Limb (tissue), 2 donors: Measurements from ENCODE around the gene SPACA4.
"Not testable (repeated sequence)": the region's sequence is repeated elsewhere in the genome, so short reads cannot be mapped to it uniquely, and the experiment has no call there.

ENCODE experiments used
- DNase-seq, 2 donors: peaks; one replicate each; pipeline ENCODE4 v3.0.0-alpha.2; 2016; ENCODE audit errors: extremely low spot score in 2 of 2

SPACA4 gene, protein sequence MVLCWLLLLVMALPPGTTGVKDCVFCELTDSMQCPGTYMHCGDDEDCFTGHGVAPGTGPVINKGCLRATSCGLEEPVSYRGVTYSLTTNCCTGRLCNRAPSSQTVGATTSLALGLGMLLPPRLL

DNA sequence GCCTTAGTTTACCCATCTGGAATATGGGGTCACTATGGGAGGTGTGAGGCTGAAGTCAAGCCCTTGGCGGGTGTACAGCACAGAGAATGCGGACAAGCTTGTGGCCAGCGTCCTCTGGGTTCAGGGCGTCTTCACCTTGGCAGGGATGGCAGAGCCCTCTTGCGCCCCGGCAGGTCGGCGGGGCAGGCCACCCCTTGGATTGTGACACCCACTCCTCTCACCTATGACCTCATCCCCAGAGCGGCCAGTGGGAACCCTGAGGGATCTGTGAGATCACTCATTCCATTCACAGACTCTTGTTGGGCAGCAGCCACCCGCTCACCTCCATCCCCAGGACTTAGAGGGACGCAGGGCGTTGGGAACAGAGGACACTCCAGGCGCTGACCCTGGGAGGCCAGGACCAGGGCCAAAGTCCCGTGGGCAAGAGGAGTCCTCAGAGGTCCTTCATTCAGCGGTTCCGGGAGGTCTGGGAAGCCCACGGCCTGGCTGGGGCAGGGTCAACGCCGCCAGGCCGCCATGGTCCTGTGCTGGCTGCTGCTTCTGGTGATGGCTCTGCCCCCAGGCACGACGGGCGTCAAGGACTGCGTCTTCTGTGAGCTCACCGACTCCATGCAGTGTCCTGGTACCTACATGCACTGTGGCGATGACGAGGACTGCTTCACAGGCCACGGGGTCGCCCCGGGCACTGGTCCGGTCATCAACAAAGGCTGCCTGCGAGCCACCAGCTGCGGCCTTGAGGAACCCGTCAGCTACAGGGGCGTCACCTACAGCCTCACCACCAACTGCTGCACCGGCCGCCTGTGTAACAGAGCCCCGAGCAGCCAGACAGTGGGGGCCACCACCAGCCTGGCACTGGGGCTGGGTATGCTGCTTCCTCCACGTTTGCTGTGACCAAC, at the start of gene SPACA4:
TSS of gene SPACA4 (plus strand) at position 280 of the 896 bp plus-strand sequence. CDS start at position 517, 237 bp downstream.
- no peak for DNase-seq

DNA sequence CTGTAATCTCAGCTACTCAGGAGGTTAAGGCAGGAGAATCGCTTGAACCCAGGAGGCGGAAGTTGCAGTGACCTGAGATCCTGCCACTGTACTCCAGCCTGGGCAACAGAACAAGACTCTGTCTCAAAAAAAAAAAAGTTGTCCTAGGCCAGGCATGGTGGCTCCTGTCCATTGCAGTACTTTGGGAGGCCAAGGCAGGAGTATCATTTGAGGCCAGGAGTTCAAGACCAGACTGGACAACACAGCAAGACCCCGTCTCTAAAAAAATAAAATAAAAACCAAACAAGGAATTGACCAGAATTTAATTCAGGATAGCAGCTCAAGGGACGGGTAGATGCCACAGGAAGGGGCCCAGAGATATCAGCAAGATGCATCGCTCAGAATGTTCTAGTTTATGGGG, 49.7 kb upstream of the SPACA4 start:
- no peak for DNase-seq

DNA sequence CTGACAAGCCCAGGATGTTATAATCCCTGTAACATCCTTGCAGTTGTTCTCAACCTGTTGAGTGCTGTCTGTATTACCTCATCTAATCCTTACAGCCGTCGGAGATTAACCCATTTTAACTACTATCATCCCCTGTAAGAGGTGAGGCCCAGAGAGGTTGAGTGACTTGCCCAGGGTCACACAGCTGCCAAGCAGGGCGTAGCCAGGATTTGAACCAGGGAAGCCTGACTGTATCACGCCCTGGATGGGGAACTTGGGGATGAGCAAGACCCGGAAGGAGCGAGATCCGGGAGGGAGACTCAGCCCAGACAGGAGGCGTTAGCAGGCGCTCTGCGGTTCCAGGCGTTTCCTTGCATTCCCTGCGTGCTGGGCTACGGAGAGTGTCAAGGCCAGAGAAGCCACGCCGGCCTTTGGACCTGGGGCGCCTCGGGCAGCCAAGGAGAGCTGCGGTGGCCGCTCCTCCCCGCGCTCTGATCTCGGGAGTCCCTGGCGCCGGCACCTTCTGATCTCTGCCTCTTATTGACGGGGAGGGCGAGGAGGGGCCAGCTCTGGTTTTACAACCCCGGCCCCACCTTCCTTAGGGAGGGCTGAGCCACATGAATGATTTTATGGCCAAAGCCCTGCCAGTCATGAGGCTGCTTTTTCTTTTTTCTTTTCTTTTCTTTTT, 48.4 kb upstream of the SPACA4 start:
- DNase-seq = no peak

DNA sequence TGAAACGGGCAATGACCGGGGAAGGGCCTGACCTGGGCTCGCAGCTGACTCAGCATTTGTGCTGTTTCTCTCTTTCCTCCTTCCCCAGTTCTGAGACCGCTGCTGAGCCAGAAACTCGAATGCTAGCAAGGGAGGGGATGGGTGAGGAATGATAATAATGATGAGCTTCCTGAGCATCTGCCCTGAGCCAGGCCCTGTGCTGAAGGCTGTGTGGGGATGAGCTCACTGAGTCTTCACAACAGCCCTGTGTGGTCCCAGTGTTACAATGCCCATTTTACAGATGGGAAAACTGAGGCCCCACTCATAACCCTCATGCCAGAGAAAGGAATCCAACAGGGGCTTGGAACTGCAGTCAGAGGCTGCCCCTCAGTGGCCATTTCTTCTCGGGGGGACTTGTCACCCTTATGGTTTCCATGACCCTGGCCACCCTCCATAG, 46.4 kb upstream of the SPACA4 start:
- no peak for DNase-seq

DNA sequence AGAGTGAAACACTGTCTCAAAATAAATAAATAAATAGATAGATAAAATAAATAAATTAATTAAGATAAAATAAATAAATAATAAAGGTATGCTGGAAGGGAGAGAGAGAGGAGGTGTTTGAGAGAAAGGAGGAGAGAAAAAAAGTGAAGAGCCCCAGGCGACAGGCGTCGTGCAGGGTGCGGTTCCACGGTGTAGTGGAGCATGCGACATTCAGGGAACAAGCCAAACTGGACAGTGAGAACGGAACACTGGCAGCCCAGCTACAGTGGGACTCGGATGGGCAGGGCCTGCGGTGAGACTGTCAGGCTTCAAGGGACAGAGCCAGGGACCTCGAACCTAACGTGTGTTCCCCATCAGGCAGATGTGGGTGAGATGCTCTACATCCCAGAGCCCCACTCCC, 45.1 kb upstream of the SPACA4 start:
- DNase-seq = no peak

DNA sequence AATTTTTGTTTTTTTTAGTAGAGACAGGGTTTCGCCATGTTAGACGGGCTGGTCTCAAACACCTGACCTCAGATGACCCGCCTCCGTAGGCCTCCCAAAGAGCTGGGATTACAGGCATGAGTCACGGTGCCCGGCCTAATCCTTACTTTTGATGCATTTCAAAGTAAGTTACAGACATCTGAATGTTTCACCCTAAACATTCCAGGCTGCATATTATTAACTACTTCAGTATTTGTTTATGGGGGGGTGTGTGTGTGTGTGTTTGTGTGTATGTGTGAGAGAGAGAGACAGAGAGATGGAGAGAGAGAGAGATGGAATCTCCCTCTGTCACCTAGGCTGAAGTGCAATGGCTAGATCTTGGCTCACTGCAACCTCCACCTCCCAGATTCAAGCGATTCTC, 41.5 kb upstream of the SPACA4 start:
- no peak for DNase-seq

DNA sequence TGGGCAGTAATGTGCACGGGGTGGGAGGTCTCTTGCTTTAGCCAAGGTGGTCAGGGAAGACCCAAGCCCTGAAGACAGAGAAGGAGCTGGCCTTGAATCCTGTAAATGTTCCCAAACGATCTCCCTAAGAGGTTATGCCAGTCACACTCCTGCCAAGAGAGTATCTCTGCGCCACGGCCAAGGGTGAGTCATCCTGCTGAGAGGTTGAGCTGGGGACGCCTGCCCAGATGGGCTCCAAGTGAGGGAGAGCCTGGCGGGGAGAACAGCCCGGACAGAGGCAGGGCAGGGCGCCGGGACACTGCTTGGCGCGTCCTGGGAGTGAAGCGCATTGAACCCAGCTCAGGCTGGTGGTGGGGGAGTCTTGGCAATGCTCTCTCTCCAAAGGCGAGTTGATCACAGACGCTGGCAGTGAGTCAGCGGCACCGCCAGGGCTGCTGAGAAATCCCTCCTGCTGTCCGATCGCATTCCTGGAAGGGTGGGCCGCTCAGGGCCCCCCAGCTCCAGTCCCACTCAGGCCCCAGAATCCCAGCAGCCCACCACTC, 38.1 kb upstream of the SPACA4 start:
- peak in 1 of 2 donors; percentile 33 for DNase-seq

DNA sequence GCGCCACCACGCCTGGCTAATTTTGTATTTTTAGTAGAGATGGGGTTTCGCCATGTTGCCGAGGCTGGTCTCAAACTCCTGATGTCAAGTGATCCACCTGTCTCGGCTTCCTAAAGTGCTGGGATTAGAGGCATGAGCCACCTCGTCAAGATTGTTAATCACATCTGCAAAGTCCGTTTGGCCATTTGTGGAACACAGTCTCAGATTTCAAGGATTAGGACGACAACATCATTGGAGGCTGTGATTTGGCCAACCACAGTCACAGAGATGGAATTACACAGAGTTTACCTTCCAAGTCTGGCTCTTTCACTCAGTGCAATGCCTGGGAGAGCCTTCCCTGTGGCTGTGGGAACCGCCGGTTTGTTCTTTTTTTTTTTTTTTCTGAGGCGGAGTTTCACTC, 36.7 kb upstream of the SPACA4 start:
- no peak for DNase-seq

DNA sequence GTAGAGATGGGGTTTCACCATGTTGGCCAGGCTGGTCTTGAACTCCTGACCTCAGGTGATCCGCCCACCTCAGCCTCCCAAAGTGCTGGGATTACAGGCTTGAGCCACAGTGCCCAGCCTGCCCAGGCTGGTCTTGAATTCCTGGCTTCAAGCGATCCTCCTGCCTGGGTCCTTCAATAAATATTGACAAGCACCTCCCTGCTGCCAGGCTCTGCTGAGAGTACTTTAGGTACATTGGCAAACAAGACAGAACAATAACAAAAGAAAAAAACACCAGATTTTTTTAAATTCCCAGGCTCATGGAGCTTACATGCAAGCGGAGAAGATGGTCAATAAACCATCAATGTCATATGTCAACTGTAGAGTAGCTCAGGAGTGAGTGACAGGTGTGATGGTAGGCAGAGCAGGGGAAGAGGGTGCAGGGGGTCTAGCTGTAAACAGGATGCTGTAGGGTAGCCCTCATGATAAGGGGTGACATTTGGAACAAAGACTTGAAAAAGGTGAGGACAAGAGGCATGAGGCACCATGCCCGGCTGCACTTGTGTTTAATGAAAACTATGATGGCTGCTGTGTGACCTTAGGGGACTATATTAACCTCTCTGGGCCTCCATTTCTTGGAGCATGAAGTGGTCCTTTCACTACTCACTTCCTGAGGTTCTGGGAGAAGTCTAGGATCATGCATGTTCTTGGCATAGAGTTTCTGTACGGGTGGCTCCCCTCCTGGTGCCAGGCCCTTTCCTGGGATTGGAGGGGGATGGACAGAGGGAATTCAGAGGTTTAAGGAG, 35.0 kb upstream of the SPACA4 start:
- DNase-seq = no peak

DNA sequence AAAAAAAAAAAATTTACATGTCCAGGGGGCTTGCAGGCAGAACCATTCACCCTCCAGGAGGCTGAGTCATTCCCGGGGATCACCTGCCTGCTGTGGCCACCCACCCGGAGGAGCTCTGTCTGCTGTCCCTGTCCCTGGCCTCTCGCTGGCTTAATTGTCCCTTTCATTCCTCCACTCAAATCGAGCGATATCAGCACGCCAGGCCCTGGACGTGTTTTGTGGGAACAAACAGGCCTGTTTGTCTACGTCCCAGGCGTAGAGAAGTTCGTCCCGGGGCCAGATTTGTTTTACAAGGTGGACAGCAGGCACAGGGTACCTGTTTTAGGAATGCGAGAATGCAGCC, 33.4 kb upstream of the SPACA4 start:
- no peak for DNase-seq

DNA sequence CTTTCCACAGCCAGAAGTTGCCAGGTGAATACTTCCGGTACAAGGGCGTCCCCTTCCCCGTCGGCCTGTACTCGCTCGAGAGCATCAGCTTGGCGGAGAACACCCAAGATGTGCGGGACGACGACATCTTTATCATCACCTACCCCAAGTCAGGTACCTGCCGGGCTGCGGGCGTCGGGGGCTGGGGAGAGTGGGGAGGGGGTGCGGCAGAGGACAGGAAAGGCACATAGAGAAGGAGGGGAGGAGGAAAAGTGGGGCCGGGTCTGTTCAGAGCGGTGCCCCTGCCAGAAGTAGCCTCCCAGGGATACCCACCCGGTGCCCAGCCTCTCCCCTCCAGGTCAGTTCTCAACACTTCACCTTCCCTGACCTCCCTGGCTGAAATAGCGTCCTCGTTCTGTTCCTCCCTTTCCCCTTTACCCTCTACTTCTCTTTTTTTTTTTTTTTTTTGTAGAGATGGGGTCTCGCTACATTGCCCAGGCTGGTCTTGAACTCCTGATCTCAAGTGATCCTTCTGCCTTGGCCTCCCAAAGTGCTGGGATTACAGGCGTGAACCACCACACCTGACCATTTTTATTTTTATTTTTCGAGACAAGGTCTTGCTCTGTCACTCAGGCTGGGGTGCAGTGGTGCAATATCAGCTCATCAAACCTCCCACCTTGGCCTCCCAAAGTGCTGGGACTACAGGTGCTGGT, 30.5 kb upstream of the SPACA4 start:
- no peak for DNase-seq

DNA sequence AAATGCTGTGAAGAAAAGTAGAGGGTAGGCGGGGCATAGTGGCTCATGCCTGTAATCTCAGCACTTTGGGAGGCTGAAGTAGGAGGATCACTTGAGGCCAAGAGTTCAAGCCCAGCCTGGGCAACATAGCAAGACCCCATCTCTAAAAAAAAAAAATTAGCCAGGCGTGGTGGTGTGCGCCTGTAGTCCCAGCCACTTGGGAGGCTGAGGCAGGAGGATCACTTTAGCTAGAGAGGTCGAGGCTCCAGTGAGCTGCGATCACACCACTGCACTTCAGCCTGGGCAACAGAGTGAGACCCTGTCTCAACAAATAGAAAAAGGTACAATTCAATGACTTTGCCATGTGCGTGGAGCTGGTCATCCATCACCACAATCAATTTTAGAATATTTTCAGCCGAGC, 28.6 kb upstream of the SPACA4 start:
- not testable (repeated sequence) for DNase-seq

DNA sequence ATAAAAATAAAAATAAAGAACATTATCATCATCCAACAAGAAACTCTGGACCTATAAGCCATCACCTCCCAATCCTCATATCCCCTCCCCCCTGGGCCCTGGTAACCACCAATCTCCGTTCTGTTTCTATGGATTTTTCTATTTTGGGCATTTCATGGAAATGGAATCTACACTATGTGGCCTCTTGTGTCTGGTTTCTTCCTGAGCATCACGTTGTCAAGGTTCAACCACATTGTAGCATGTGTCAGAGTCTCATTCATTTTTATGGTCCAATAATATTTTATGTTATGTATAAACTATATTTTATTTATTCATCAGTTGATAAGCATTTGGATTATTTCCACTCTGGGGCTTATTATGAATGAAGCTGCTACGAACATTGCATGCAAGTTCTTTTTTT, 27.7 kb upstream of the SPACA4 start:
- no peak for DNase-seq

DNA sequence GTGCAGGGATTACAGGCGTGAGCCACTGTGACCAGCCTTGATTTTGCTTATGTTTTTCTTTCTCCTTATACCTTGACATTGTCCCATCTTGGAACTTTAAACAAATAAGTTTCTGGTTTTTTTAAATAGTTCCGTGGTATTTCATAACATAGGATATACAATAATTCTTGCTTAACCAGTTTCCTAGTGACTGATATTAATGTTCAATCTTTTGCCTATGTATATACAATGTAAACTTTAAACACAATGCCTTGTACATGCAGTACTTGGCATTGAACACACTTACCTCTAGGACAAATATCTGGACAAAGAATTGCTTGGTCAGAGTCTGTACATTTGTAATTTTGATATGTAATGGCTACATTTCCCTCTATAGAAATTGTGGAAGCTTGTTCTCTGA, 24.4 kb upstream of the SPACA4 start:
- DNase-seq = no peak

DNA sequence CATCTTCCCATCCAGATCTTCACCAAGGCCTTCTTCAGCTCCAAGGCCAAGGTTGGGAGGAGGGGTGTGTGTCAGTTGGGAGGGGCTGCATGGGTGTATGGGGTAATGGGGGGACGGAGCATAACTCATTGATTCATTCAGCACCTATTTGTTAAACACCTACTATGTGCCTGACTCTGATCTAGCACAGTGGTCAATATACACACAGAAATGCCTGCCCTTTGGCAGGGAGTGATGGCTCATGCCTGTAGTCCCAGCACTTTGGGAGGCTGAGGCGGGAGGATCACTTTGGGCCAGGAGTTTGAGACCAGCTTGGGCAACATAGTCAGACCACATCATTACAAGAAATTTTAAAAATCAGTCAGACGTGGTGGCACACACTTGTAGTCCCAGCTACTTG, 19.2 kb upstream of the SPACA4 start:
- DNase-seq = no peak

DNA sequence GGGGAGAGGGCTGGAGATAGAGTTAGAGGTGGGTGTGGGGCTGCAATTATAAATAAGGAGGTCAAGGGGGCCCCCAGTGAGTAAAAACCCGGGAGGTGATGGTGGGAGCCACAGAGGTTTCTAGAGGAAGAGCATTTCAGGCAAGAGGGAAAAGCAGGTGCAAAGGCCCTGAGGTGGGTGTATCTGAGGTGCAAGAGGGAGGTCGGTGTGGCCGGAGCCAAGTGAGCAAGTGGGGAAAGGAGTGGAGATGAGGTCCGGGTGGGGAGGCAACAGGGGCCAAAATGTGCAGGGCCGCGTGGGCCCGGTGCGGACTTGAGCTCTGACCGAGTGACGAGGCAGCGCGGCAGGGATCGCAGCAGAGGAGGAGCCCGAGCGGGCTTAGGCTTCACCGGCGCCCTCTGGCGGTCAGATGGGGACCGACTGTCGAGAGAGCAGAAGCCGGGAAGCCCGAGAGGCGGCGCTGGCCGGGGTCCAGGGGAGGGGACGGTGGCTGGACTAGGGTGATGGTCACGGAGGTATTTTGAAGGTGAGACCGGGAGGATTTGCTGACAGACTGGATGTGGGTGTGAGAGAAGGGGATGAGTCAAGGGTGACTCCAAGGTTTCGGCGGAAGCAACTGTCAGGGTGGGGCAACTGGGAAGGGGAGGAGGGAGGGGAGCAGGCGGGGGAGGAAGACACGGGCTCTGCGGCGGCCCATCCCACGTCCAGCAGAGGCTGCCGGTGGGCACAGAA, 17.7 kb upstream of the SPACA4 start:
- peak; percentile 73 to 89 for DNase-seq

DNA sequence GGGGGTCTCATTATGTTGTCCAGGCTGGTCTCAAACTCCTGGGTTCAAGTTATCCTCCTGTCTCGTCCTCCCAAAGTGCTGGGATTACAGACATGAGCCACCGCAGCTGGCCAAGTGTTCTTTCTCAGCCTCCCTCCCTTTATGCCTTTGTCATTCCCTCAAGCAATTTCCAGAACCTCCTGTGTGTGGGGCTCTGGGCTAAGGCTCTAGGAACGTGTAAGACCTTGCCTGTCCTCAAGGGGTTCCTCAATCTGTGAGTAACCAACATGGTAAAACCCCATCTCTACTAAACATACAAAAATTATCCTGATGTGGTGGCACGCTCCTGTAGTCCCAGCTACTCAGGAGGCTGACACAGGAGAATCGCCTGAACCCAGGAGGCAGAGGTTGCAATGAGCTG, 15.5 kb upstream of the SPACA4 start:
- DNase-seq = no peak

DNA sequence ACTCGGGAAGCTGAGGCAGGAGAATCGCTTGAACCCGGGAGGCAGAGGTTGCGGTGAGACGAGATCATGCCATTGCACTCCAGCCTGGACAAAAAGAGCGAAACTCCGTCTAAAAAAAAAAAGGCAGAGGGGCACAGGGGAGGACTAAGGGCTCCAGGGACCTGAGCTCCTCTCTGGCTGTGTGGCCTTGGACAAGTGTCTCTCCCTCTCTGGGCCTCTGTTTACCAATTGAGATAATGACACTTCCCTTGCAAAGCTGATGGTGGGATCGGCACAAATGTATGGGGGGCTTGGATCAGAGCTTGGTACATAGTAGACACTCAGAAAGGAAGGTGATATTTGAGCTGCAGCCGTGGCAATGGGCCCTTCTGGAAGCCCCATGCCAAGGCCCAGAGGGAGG, 11.4 kb upstream of the SPACA4 start:
- no peak for DNase-seq

DNA sequence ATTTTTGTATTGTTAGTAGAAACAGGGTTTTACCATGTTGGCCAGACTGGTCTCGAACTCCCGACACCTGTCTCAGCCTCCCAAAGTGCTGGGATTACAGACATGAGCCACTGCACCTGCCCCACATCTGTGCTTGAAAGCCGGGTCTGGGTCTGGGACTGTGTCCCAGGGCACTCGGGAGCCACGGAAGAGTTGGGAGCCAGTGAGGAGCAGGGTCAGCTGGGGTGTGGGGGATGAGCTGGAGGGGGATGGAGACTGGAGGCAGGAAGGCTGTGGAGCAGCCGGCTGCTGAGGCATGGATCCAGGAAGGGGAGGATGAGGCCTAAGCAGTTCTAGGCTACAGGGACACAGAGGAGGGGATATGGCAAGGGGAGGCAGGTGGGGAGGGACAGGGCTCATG, 10.7 kb upstream of the SPACA4 start:
- no peak for DNase-seq

DNA sequence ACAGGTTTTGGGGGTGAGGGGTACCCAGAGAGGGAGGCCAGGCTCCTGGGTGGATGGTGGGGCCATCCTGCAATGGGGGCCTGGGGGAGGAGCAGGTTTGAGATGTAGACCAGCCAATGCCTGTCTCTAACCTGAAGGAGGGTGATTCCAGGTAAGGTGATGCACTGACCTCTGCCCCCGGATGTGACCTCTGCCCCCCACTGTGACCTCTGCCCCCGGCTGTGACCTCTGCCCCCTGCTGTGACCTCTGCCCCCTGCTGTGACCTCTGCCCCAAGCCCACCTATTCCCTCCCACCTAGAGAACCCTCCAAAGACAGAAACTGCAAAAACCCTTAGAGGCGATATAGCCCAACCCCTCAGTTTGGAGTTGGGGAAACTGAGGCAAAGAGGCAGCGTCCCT, 10.3 kb upstream of the SPACA4 start:
- DNase-seq = no peak
